Endothelial cell of umbilical vein (primary cell): ENCODE data around the gene C1orf167. TPM values are rescaled to one million over a fixed set of nuclear protein-coding genes. Genes with fewer than 3 reads are reported as not detected.

ENCODE experiments used
- BruUV-seq: library from RNA; stranded (reverse); fragments of 400-500 nt; replicated peaks from 2 replicates; lab custom pipeline; 2021; lab: Mats Ljungman, UMichigan
- CTCF ChIA-PET: fragments of 300-600, 350-600 bp; sonication (Branson Sonifier 250); formaldehyde crosslinking; loops from one replicate; lab custom pipeline; 2021; ENCODE audit warnings: antibody characterized with exemption, inconsistent platforms; lab: Charles Lee
- POLR2A ChIA-PET: fragments of 300-600, 350-600 bp; sonication (Branson Sonifier 250); formaldehyde crosslinking; loops from one replicate; lab custom pipeline; 2021; ENCODE audit warnings: antibody characterized with exemption, inconsistent platforms; lab: Charles Lee
- DNase-seq: peaks from one replicate; pipeline ENCODE4 v3.0.0-alpha.2; 2011; ENCODE audit warnings: low read depth, low spot score
- FAIRE-seq: peaks from 2 replicates; lab custom pipeline; 2011; peaks lifted over from hg19 to GRCh38; lab: Jason Lieb, UNC
- H2AFZ ChIP-seq: 2 replicates; pipeline ENCODE4 v1.6.0; 2012; ENCODE audit warnings: low read depth, low read length, control low read depth, inconsistent platforms
- H3K27ac ChIP-seq: 2 replicates; pipeline ENCODE4 v1.5.1; 2011; ENCODE audit warnings: low read depth, mild to moderate bottlenecking, control low read depth, low read length, moderate library complexity; ENCODE audit not compliant: insufficient read depth
- H3K27me3 ChIP-seq, 2 experiments: 2 replicates each; pipeline versions ENCODE4 v1.6.0 to v1.6.1; 2011; ENCODE audit warnings: low read length in 2 of 2, mixed read lengths in 1 of 2; ENCODE audit not compliant: control insufficient read depth in 2 of 2, insufficient read depth in 2 of 2
- H3K36me3 ChIP-seq, 2 experiments: 2 replicates in 1 of 2; 3 replicates in 1 of 2; pipeline ENCODE4 v1.5.1; 2011; ENCODE audit warnings: low read length in 2 of 2, mild to moderate bottlenecking in 1 of 2, moderate library complexity in 1 of 2; ENCODE audit not compliant: control insufficient read depth in 2 of 2, insufficient read depth in 2 of 2; ENCODE audit errors: extremely low read depth in 1 of 2
- H3K4me1 ChIP-seq: 3 replicates; pipeline ENCODE4 v1.5.1; 2011; ENCODE audit warnings: mild to moderate bottlenecking, low read length; ENCODE audit not compliant: control insufficient read depth, insufficient read depth; ENCODE audit errors: extremely low read depth
- H3K4me2 ChIP-seq: 2 replicates; pipeline ENCODE4 v1.6.1; 2011; ENCODE audit warnings: low read length, control low read depth, mixed read lengths; ENCODE audit not compliant: insufficient read depth
- H3K4me3 ChIP-seq, 3 experiments: fragments of 200-600 bp in 1 of 3; sonication (generic), shearing (Covaris generic) in 1 of 3; replicated peaks in 1 of 3; 2 replicates each; pipeline ENCODE4 v1.5.1; 2011 to 2016; ENCODE audit warnings: control low read depth in 3 of 3, low read length in 3 of 3, mild to moderate bottlenecking in 2 of 3, inconsistent platforms in 1 of 3, low read depth in 1 of 3, moderate library complexity in 1 of 3; ENCODE audit not compliant: insufficient read depth in 1 of 3
- H3K79me2 ChIP-seq: 2 replicates; pipeline ENCODE4 v1.6.0; 2012; ENCODE audit warnings: low read length, inconsistent platforms; ENCODE audit not compliant: control insufficient read depth, insufficient read depth
- H3K9ac ChIP-seq: replicated peaks from 2 replicates; pipeline ENCODE3; 2011; ENCODE audit warnings: low read length, control low read depth; ENCODE audit not compliant: insufficient read depth; ENCODE audit errors: extremely low read depth
- H3K9me1 ChIP-seq: replicated peaks from 3 replicates; pipeline ENCODE4 v1.6.0; 2011; ENCODE audit warnings: mild to moderate bottlenecking, low read length; ENCODE audit not compliant: control insufficient read depth, insufficient read depth; ENCODE audit errors: extremely low read depth
- H3K9me3 ChIP-seq: replicated peaks from 2 replicates; pipeline ENCODE4 v1.5.1; 2012; ENCODE audit warnings: low read length, inconsistent platforms; ENCODE audit not compliant: control insufficient read depth, insufficient read depth
- H4K20me1 ChIP-seq: replicated peaks from 2 replicates; pipeline ENCODE3; 2011; ENCODE audit warnings: mild to moderate bottlenecking, low read length; ENCODE audit not compliant: control insufficient read depth, insufficient read depth; ENCODE audit errors: extremely low read depth
- CTCF ChIP-seq, 2 donors: IDR thresholded peaks; 1 replicate in 1 of 2; 2 replicates in 1 of 2; pipeline ENCODE4 v1.5.1; 2011; ENCODE audit warnings: low read length in 2 of 2, mild to moderate bottlenecking in 2 of 2, moderate library complexity in 2 of 2, control low read depth in 1 of 2, inconsistent platforms in 1 of 2, low read depth in 1 of 2; ENCODE audit not compliant: insufficient read depth in 1 of 2; ENCODE audit errors: extremely low read depth in 1 of 2
- EZH2 ChIP-seq: IDR thresholded peaks from 2 replicates; pipeline ENCODE4 v1.6.1; 2012; ENCODE audit warnings: borderline replicate concordance, low read depth, mild to moderate bottlenecking, moderate library complexity, low read length, inconsistent platforms; ENCODE audit not compliant: severe bottlenecking
- GATA2 ChIP-seq: IDR thresholded peaks from 2 replicates; pipeline ENCODE4 v1.7.0; 2011; ENCODE audit warnings: low read depth, mild to moderate bottlenecking, moderate library complexity, mixed read lengths, low read length; ENCODE audit not compliant: insufficient read length, insufficient read depth
- JUN ChIP-seq: IDR thresholded peaks from 2 replicates; pipeline ENCODE4 v1.6.1; 2011; ENCODE audit warnings: borderline replicate concordance, low read depth; ENCODE audit not compliant: insufficient read length, insufficient read depth
- MAX ChIP-seq: IDR thresholded peaks from 2 replicates; pipeline ENCODE4 v1.6.1; 2011; ENCODE audit not compliant: insufficient read depth, insufficient read length
- MYC ChIP-seq: IDR thresholded peaks from one replicate; pipeline ENCODE4 v1.6.1; 2011; ENCODE audit warnings: mild to moderate bottlenecking, low read depth, low read length
- POLR2A ChIP-seq: IDR thresholded peaks from 2 replicates; pipeline ENCODE4 v1.6.1; 2012; ENCODE audit warnings: low read depth, mild to moderate bottlenecking, control low read depth, low read length
- POLR2AphosphoS5 ChIP-seq: IDR thresholded peaks from 2 replicates; pipeline ENCODE4 v1.6.1; 2012; ENCODE audit warnings: low read depth, mild to moderate bottlenecking, control low read depth, low read length, moderate library complexity; ENCODE audit not compliant: insufficient read depth
- dilution Hi-C: fragments of 300-500 bp; cut with MboI; formaldehyde crosslinking; loops from one replicate; pipeline ENCODE4 v1.15.0; 2019; ENCODE audit warnings: low sequenced_read_pairs; ENCODE audit not compliant: extremely low pct_ligation_motif_present
- intact Hi-C: fragments of 100-400 bp; cut with micrococcal nuclease; formaldehyde crosslinking; loops from one replicate; pipeline ENCODE4 v1.10.0; 2022
- polyA plus RNA-seq, 4 experiments: library from polyadenylated mRNA; depleted of rRNA in 3 of 4; stranded (reverse) in 3 of 4; unstranded in 1 of 4; fragments of >200 nt; gene quantifications; 2 replicates each; pipeline versions ENCODE4 v1.2.1 to v1.2.3, GENCODE V29; 2011 to 2012; ENCODE audit warnings: missing spikeins in 1 of 4
- total RNA-seq: library from RNA; stranded (reverse); gene quantifications from 2 replicates; pipeline ENCODE4 v1.2.3, GENCODE V29; 2021

Gene C1orf167
- total and polyA plus RNA-seq, 2 donors (not counting 3 experiments of a cell fraction or from before 2014, with no cell fraction given) = not detected

GRCh38 chr1:11822091-11822490 lies 60.1 kb downstream of the C1orf167 start:
- Histone ChIP-seq H4K20me1 (no peaks in the 10 kb centered on the region), H3K4me2 (peak overlapping the region; percentile 17), H3K27me3 (no peaks in the 10 kb centered on the region), H3K4me1 (peaks cover 17% of the 10 kb centered on the region), H3K36me3 (peaks cover 29 to 33% of the 10 kb centered on the region in 2 experiments), H3K9me1 (no peaks in the 10 kb centered on the region), H3K4me3 (no peak overlapping the region), H3K9me3 (no peaks in the 10 kb centered on the region), H2AFZ (no peak overlapping the region), H3K27ac (peak overlapping the region; percentile 79), H3K79me2 (no peaks in the 10 kb centered on the region), H3K9ac (no peak overlapping the region)
- BruUV-seq = no TSS peak
- intact Hi-C loops = no loop called here
- FAIRE-seq (peak; percentile 18), DNase-seq (no peak)
- POLR2A ChIA-PET = interaction anchor here (0.7 to 1.0 kb wide), 2 partner anchors 24 to 87 kb away, joined by 3 to 6 read pairs; no protein-coding TSS in a partner anchor
- CTCF ChIA-PET = interaction anchor here (0.9 to 1.5 kb wide), 3 partner anchors 15 to 145 kb away, joined by 4 to 5 read pairs (median 4); no protein-coding TSS in a partner anchor
- dilution Hi-C loops = no loop called here
- TF ChIP-seq POLR2A (no peak), MYC (no peak), CTCF (IDR thresholded peaks at IDR 0.05; ENCODE audit: extremely low read depth in 1 of 2, insufficient read depth in 1 of 2, low read depth in 1 of 2, low read length in 2 of 2) (no peak), JUN (no peak), MAX (no peak), EZH2 (no peak), GATA2 (no peak), POLR2AphosphoS5 (no peak)
